ENCODE results near the gene SLN.

DNA sequence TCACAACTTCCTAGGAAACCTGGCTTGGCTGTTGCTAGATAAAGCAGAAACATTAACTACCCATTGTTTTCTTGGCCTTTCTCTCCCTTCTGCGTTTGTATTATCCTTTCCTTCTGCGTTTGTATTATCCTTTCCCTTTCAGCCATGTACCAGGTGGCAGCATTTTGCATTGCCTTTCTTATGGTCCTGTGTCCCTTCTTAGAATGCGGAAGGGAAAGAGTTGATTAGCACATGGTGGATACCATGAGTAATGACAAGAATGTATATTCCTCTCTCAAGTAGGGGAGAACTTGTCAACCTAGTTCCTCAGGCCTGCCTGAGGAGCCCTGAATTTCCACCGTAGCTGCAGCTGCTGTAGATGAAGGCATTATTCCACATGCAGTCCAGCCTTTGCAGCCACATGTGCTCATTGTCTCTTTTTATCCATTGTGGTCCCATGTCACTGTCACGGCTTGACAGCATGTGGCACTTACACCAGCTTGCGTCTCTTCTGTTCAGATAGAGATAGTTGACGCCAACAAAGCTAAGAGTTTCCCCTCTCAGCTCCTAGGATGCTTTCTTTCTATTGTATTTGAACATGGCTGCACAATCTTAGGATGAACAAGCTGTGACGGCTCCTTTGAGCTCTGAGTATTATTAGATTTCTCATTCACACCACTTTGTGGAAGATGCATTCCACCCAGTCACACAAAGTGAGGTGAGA is 44.8 kb downstream of the SLN start:
- TF ChIP-seq, protein P1, sequence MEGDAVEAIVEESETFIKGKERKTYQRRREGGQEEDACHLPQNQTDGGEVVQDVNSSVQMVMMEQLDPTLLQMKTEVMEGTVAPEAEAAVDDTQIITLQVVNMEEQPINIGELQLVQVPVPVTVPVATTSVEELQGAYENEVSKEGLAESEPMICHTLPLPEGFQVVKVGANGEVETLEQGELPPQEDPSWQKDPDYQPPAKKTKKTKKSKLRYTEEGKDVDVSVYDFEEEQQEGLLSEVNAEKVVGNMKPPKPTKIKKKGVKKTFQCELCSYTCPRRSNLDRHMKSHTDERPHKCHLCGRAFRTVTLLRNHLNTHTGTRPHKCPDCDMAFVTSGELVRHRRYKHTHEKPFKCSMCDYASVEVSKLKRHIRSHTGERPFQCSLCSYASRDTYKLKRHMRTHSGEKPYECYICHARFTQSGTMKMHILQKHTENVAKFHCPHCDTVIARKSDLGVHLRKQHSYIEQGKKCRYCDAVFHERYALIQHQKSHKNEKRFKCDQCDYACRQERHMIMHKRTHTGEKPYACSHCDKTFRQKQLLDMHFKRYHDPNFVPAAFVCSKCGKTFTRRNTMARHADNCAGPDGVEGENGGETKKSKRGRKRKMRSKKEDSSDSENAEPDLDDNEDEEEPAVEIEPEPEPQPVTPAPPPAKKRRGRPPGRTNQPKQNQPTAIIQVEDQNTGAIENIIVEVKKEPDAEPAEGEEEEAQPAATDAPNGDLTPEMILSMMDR (IDR thresholded peaks at IDR 0.05) = no peak
- no peak for TF ChIP-seq EP300 (IDR thresholded peaks at IDR 0.05)
- no peak for TF ChIP-seq POLR2A (IDR thresholded peaks at IDR 0.05)
